ENCODE data around the gene LTB.

The LTB gene

GRCh38 chr6:31575335-31575901 lies 6.8 kb downstream of the LTB start, which contains the start of gene TNF:
Gene TNF, plus strand, starts transcription at chr6:31575565. Its CDS starts 177 bp downstream, at chr6:31575742.
- DNase-seq: peak; percentile 53

- DNase-seq: no peak
Measured at GRCh38 chr6:31574106-31575061, 7.8 kb downstream of the LTB start.

- DNase-seq: no peak
Measured at GRCh38 chr6:31573239-31574105, 8.8 kb downstream of the LTB start.

GRCh38 chr6:31572041-31572911 lies 9.9 kb downstream of the LTB start, which contains the start of gene LTA:
Gene LTA, plus strand, starts transcription at chr6:31572289. Its CDS starts 454 bp downstream, at chr6:31572743.
- DNase-seq: no peak

- DNase-seq: no peak
Measured at GRCh38 chr6:31569861-31570536, 12.2 kb downstream of the LTB start.

GRCh38 chr6:31568537-31568961 lies 13.7 kb downstream of the LTB start:
- DNase-seq: no peak

- no peak for DNase-seq
Measured at GRCh38 chr6:31567531-31568370, 14.5 kb downstream of the LTB start.

GRCh38 chr6:31560697-31561058 lies 21.5 kb downstream of the LTB start:
- no peak for DNase-seq

GRCh38 chr6:31559958-31560696 lies 22.1 kb downstream of the LTB start:
- peak; percentile 47 for DNase-seq

- no peak for DNase-seq
Measured at GRCh38 chr6:31559606-31559957, 22.6 kb downstream of the LTB start.

GRCh38 chr6:31558631-31559500 lies 23.4 kb downstream of the LTB start:
- peak; percentile 97 for DNase-seq

- DNase-seq: no peak
Measured at GRCh38 chr6:31558318-31558625, 24.0 kb downstream of the LTB start.

- DNase-seq: no peak
Measured at GRCh38 chr6:31557443-31558317, 24.5 kb downstream of the LTB start.

- no peak for DNase-seq
Measured at GRCh38 chr6:31556307-31556706, 25.9 kb downstream of the LTB start.

- DNase-seq: peak; percentile 48
Measured at GRCh38 chr6:31551371-31551770, 30.9 kb downstream of the LTB start.

GRCh38 chr6:31548544-31548873 lies 33.7 kb downstream of the LTB start:
- DNase-seq: no peak

GRCh38 chr6:31547727-31548543 lies 34.3 kb downstream of the LTB start:
- no peak for DNase-seq

Measured in SIG-M5 (cell line).